Muscle layer of colon (tissue), 2 donors: ENCODE results near the gene CRYL1.

Source experiments
- H3K27ac ChIP-seq: one replicate; pipeline ENCODE4 v1.7.0; 2013; ENCODE audit warnings: low read depth, mild to moderate bottlenecking, low read length, moderate library complexity
- H3K27me3 ChIP-seq, 2 donors: one replicate each; pipeline ENCODE4 v1.7.0; 2013; ENCODE audit warnings: low read length in 2 of 2, mild to moderate bottlenecking in 2 of 2; ENCODE audit not compliant: insufficient read depth in 2 of 2, control insufficient read depth in 1 of 2
- H3K36me3 ChIP-seq: one replicate; pipeline ENCODE4 v1.7.0; 2013; ENCODE audit warnings: mild to moderate bottlenecking, low read length; ENCODE audit not compliant: insufficient read depth
- H3K4me1 ChIP-seq: one replicate; pipeline ENCODE4 v1.7.0; 2013; ENCODE audit warnings: mild to moderate bottlenecking, low read length; ENCODE audit not compliant: insufficient read depth
- H3K4me3 ChIP-seq, 2 donors: one replicate each; pipeline ENCODE4 v1.7.0; 2013; ENCODE audit warnings: low read length in 2 of 2, low read depth in 1 of 2, mild to moderate bottlenecking in 1 of 2, moderate library complexity in 1 of 2
- H3K9ac ChIP-seq: one replicate; pipeline ENCODE4 v1.7.0; 2013; ENCODE audit warnings: low read length
- H3K9me3 ChIP-seq: one replicate; pipeline ENCODE4 v1.7.0; 2013; ENCODE audit warnings: mild to moderate bottlenecking, low read length
- donor health status: abdominal sarcoma.
- donor health status: Adenocarcinoma of cecum.

The CRYL1 gene

GRCh38 chr13:20559659-20560356, 34.2 kb upstream of the CRYL1 start:
- no peaks in the 10 kb centered on the region for H3K27me3 ChIP-seq
- no peaks in the 10 kb centered on the region for H3K36me3 ChIP-seq
- no peak overlapping the region for H3K4me3 ChIP-seq
- H3K27ac ChIP-seq: no peak overlapping the region
- H3K9ac ChIP-seq: no peak overlapping the region
- no peaks in the 10 kb centered on the region for H3K4me1 ChIP-seq
- H3K9me3 ChIP-seq: no peaks in the 10 kb centered on the region

GRCh38 chr13:20558982-20559381, 33.3 kb upstream of the CRYL1 start:
- no peak overlapping the region for H3K27ac ChIP-seq
- H3K9me3 ChIP-seq: no peaks in the 10 kb centered on the region
- H3K4me1 ChIP-seq: no peaks in the 10 kb centered on the region
- H3K4me3 ChIP-seq: no peak overlapping the region
- no peaks in the 10 kb centered on the region for H3K27me3 ChIP-seq
- H3K36me3 ChIP-seq: no peaks in the 10 kb centered on the region
- no peak overlapping the region for H3K9ac ChIP-seq

GRCh38 chr13:20553311-20553710, 27.7 kb upstream of the CRYL1 start:
- Histone ChIP-seq H3K27me3 (no peaks in the 10 kb centered on the region), H3K9ac (no peak overlapping the region), H3K4me3 (no peak overlapping the region), H3K9me3 (no peaks in the 10 kb centered on the region), H3K4me1 (no peaks in the 10 kb centered on the region), H3K36me3 (no peaks in the 10 kb centered on the region), H3K27ac (no peak overlapping the region)

- Histone ChIP-seq H3K9me3 (no peaks in the 10 kb centered on the region), H3K9ac (no peak overlapping the region), H3K27ac (no peak overlapping the region), H3K27me3 (no peaks in the 10 kb centered on the region), H3K4me3 (no peak overlapping the region), H3K4me1 (no peaks in the 10 kb centered on the region), H3K36me3 (no peaks in the 10 kb centered on the region)
Observed at GRCh38 chr13:20550799-20551198, 25.1 kb upstream of the CRYL1 start.

GRCh38 chr13:20547479-20547908, 21.8 kb upstream of the CRYL1 start:
- H3K4me1 ChIP-seq: no peaks in the 10 kb centered on the region
- no peaks in the 10 kb centered on the region for H3K9me3 ChIP-seq
- no peaks in the 10 kb centered on the region for H3K27me3 ChIP-seq
- H3K36me3 ChIP-seq: no peaks in the 10 kb centered on the region
- no peak overlapping the region for H3K9ac ChIP-seq
- no peak overlapping the region for H3K4me3 ChIP-seq
- H3K27ac ChIP-seq: no peak overlapping the region

GRCh38 chr13:20546556-20546955, 20.9 kb upstream of the CRYL1 start:
- Histone ChIP-seq H3K27me3 (no peaks in the 10 kb centered on the region), H3K27ac (no peak overlapping the region), H3K4me3 (no peak overlapping the region), H3K9ac (no peak overlapping the region), H3K4me1 (no peaks in the 10 kb centered on the region), H3K36me3 (no peaks in the 10 kb centered on the region), H3K9me3 (no peaks in the 10 kb centered on the region)

- H3K36me3 ChIP-seq: no peaks in the 10 kb centered on the region
- no peak overlapping the region for H3K9ac ChIP-seq
- H3K9me3 ChIP-seq: no peaks in the 10 kb centered on the region
- no peaks in the 10 kb centered on the region for H3K27me3 ChIP-seq
- no peak overlapping the region for H3K4me3 ChIP-seq
- no peaks in the 10 kb centered on the region for H3K4me1 ChIP-seq
- H3K27ac ChIP-seq: no peak overlapping the region
Observed at GRCh38 chr13:20544201-20544923, 18.7 kb upstream of the CRYL1 start.

- no peaks in the 10 kb centered on the region for H3K27me3 ChIP-seq
- H3K4me3 ChIP-seq: no peak overlapping the region
- no peaks in the 10 kb centered on the region for H3K9me3 ChIP-seq
- H3K4me1 ChIP-seq: no peaks in the 10 kb centered on the region
- no peak overlapping the region for H3K27ac ChIP-seq
- H3K9ac ChIP-seq: no peak overlapping the region
- H3K36me3 ChIP-seq: no peaks in the 10 kb centered on the region
Observed at GRCh38 chr13:20536992-20537391, 11.3 kb upstream of the CRYL1 start.

DNA sequence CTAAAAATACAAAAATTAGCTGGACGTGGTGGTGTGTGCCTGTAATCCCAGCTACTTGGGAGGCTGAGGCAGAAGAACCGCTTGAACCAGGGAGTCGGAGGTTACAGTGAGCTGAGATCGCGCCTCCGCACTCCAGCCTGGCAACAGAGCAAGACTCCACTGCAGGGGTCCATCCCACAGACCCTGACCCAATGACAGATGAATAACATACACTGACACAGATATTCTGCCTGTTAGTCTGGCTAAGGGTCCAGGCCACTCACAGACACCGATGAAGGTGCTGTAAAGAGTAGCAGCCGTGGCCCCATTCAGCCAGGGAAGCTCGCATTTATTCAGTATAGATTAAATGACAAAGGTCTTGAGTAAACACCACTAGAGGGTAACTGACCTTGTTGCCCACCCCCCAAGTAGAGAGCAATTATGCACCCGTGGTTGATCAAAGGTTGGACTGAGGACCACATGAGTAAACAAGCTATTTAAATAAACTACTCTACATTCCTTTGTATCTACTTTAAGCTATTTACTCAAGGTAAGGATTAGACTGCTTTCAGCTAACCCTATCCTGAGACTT, 8.5 kb upstream of the CRYL1 start:
- H3K4me3 ChIP-seq: no peak overlapping the region
- no peaks in the 10 kb centered on the region for H3K4me1 ChIP-seq
- no peaks in the 10 kb centered on the region for H3K27me3 ChIP-seq
- no peak overlapping the region for H3K27ac ChIP-seq
- H3K9me3 ChIP-seq: no peaks in the 10 kb centered on the region
- no peak overlapping the region for H3K9ac ChIP-seq
- no peaks in the 10 kb centered on the region for H3K36me3 ChIP-seq

- Histone ChIP-seq H3K4me1 (peaks cover 7% of the 10 kb centered on the region), H3K4me3 (no peak overlapping the region), H3K36me3 (no peaks in the 10 kb centered on the region), H3K9ac (no peak overlapping the region), H3K27me3 (no peaks in the 10 kb centered on the region), H3K27ac (no peak overlapping the region), H3K9me3 (no peaks in the 10 kb centered on the region)
Observed at GRCh38 chr13:20528452-20528851, 2.8 kb upstream of the CRYL1 start.

DNA sequence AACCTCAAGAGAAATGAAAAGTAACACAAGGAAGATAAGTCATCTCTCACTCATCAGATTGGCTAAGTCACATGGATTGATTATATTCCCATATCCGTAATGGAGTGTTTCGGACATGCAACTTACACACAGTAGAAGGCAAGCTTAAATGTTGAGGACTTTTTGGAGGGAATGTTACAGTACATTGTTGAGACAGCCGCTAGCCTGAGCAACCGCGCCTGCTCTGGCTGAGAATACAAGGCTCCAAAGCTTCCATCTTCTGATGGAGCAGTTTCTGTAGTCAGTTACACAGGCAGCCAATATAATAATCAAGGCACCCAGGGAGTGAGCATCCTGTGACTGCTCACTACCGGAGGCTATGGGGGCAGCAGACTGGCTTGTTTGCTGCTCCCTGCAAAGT, 1.0 kb upstream of the CRYL1 start:
- Histone ChIP-seq H3K27me3 (no peaks in the 10 kb centered on the region), H3K9me3 (no peaks in the 10 kb centered on the region), H3K4me1 (peaks cover 7% of the 10 kb centered on the region), H3K27ac (no peak overlapping the region), H3K9ac (peak overlapping the region; percentile 36), H3K4me3 (peak overlapping the region in 1 of 2 donors; percentile 97), H3K36me3 (no peaks in the 10 kb centered on the region)
